Hematopoietic multipotent progenitor cell treated with erythropoietin and hydrocortisone succinate and interleukin-3 and kit ligand, for 6 days (in vitro differentiated cells): ENCODE data around the gene SLC5A4.
"Not testable (repeated sequence)": the region's sequence is repeated elsewhere in the genome, so short reads cannot be mapped to it uniquely, and the experiment has no call there.

ENCODE experiments used
- DNase-seq: peaks from one replicate; pipeline ENCODE4 v3.0.0-alpha.2; 2015

SLC5A4 gene

GRCh38 chr22:32255217-32255616 lies at the start of gene SLC5A4:
Gene SLC5A4, minus strand, starts transcription at chr22:32255347. Its CDS starts 18 bp downstream, at chr22:32255329.
- DNase-seq: no peak

DNA sequence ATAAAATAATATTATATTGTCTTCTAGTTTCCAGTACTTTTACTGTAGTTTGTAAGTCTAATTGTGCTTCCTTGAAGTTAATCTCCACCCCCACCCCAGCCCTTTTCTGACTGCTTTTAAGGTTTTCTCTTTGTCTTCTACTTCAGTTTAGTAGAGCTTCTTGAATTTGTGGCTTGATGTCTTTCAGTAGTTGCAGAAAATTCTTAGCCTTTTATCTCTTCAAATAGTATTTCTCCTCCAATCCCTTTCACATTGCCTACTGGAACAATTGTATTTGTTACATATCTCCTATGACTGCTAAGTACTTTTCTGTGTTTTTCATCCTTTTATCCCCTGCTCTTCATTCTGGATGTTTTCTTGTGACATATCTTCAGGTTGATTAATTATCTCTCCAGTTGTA lies 38.8 kb upstream of the SLC5A4 start:
- not testable (repeated sequence) for DNase-seq

DNA sequence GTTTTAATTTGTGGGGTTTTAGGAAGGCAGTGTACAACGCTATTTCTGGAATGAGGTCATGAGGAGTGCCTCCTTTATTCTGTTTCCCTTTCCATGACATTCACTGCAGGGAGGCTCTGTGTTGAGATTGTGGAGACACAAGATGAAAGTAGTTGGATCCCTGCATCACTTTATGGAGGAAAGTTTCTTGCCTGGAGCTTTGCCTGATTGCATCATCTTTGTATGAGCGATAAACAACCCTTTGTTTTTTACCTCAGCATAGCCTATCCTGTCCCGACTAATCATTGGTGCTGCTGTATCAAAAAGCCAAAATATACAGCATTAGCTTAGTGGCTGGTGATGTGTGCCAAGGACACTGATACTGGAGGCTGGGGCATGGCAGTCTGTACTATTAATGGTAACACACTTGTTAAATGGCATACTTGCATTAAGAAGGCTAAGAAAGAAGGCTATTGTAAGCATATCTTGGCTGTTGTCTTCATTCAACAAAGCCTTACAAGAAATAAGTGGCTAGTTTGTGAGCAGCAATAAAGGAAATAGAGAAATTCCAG lies 31.2 kb upstream of the SLC5A4 start:
- no peak for DNase-seq

- DNase-seq: no peak
Measured at GRCh38 chr22:32281072-32281471, 25.9 kb upstream of the SLC5A4 start.

DNA sequence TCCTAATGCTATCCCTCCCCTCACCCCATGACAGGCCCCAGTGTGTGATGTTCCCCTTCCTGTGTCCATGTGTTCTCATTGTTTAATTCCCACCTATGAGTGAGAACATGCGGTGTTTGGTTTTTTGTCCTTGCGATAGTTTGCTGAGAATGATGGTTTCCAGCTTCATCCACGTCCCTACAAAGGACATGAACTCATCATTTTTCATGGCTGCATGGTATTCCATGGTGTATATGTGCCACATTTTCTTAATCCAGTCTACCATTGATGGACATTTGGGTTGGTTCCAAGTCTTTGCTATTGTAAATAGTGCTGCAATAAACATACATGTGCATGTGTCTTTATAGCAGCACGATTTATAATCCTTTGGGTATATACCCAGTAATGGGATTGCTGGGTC lies 20.2 kb upstream of the SLC5A4 start:
- DNase-seq: not testable (repeated sequence)

- no peak for DNase-seq
Measured at GRCh38 chr22:32271389-32271788, 16.2 kb upstream of the SLC5A4 start.

- no peak for DNase-seq
Measured at GRCh38 chr22:32270641-32271369, 15.7 kb upstream of the SLC5A4 start.

GRCh38 chr22:32269316-32269715 lies 14.2 kb upstream of the SLC5A4 start:
- no peak for DNase-seq

DNA sequence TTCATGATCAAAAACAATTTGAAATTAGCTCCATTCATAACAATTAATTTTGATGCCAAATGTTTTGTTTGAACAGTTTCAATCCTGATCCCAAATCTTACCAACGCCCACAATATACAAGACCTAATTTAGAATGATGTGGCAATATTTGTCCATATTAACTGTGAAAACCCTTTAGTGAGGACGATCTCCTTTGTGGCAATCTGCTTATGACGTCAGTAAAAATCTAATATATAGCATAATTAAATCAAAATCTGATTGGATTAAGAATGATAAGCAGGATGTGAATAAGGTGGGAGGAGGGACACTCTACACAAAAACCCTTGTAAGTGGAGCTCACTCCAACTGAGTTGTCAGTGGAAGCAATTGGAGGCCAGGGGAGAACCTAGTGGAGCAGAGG lies 11.9 kb upstream of the SLC5A4 start:
- no peak for DNase-seq

DNA sequence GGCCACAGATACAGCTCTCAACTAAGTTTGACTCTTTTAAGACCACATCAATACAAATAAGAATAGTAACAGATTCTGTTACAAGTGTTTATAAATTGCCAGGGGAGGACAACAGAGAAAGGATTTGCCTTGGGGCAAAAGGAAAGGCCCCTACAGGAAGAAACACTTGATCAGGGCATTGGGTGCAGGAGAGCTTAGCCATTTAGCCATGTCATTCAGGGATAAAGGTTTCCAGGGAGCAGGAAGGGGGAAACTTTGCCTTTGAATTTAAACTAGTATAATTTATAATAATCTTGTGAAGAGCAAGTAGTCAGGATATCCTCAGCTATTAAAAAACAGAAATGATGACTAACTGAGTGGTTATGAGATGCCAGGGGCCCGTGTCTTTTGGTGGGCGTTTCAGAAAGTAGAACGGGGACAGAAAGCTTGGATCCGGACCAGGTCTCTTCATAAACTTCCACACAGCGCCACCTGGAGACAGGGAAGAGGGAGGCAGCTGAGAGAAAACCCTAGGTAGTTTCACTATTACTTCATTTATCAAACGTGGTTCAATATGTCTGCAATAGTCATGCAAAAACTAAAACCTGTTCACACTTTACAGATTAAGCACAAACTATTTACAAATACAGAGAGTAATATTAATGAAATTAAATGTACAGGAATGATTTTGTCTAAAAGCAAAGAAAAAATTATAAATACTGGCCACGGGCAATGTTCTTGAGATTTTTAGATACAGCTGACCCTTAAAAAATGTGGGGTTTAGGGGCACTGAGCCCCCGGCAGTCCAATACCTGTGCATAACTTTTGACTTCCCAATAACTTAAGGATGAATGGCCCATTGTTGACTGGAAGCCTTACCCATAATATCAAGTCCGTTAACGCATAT lies 11.0 kb upstream of the SLC5A4 start:
- peak; percentile 90 for DNase-seq

DNA sequence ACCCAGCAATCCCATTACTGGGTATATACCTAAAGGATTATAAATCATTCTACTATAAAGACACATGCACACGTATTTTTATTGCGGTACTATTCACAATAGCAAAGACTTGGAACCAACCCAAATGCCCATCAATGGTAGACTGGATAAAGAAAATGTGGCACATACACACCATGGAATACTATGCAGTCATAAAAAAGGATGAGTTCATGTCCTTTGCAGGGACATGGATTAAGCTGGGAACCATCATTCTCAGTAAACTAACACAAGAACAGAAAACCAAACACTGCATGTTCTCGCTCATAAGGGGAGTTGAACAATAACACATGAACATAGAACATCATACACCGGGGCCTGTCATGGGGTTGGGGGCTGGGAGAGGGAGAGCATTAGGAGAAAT lies 8.5 kb upstream of the SLC5A4 start:
- DNase-seq: not testable (repeated sequence)

DNA sequence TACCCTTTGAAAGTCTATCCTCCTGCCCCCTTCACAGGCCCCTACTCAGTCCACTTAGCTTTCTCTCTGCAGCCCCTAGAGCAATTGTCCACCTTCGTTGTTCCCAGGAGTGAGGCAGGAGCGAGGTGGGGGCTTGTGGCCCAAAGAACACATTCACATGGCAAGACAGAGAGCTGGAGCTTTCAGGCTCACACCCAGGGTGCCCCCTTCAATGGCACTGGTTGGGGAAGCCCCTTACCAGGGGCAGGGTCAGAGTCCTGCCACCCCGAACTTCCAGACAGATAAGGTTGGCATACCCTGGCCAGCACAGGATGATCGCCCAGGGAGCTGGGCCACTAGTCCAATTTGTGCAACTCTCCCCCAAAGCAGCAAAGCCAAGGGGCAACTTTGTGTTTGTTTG lies 6.2 kb upstream of the SLC5A4 start:
- no peak for DNase-seq

- no peak for DNase-seq
Measured at GRCh38 chr22:32258791-32259190, 3.6 kb upstream of the SLC5A4 start.

- no peak for DNase-seq
Measured at GRCh38 chr22:32255726-32256125, 579 bp upstream of the SLC5A4 start.

GRCh38 chr22:32249231-32249630 lies 5.9 kb downstream of the SLC5A4 start:
- DNase-seq: no peak

- no peak for DNase-seq
Measured at GRCh38 chr22:32248276-32248675, 6.9 kb downstream of the SLC5A4 start.

GRCh38 chr22:32246166-32246565 lies 9.0 kb downstream of the SLC5A4 start:
- no peak for DNase-seq

DNA sequence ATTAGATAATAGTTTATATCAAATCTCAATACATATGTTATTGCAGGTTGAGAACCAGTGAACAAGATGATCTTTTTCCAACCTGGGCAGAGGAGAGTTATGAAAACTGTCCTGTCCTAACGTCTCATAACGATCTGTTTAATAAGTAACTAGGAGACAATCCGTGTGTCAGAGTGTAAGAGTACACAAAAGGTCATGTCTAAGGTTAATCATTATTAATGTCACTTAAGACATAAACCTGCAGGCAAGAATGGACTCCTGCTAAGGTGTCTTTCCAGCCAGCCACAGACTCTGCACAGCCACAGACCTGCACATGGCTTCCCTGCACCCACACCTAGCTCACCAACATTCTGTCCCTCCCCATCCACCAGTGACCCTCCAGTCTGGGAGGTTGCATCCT lies 10.1 kb downstream of the SLC5A4 start:
- no peak for DNase-seq

DNA sequence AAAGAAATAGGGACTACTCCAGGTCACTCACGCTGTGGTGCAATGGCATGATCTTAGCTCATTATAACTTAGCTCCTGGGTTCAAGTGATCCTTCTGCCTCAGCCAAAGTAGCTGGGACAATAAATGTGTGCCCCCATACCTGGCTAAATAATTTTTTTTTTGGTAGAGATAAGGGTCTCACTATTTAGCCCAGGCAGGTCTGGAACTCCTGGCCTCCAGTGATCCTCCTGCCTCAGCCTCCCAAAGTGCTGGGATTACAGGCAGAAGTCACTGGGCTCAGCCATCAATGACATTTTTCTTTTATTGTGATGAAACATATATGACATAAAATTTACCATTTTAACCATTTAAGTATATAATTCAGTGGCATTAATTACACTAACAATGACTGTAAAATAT lies 10.6 kb downstream of the SLC5A4 start:
- DNase-seq: no peak

DNA sequence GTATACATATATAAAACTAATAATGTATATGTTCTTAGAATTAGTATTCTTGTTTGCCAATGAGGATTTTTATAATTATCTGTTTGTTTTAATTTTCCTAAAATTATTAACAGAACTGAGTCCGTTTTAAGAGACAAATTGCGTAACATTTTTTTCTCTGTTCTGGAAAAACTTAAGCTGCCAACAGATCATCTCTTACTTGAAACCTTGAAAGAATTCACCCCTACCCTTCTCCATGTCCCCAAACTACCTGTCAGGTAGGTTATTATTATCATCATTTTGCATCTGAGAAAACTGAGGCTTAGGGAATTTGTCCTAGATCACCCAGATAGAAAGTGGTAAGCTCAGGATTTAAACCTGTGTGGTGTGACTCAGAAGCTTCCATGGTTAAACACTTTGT lies 14.7 kb downstream of the SLC5A4 start:
- no peak for DNase-seq

- no peak for DNase-seq
Measured at GRCh38 chr22:32237906-32238305, 17.2 kb downstream of the SLC5A4 start.

GRCh38 chr22:32236970-32237369 lies 18.2 kb downstream of the SLC5A4 start:
- no peak for DNase-seq

GRCh38 chr22:32233091-32233490 lies 22.1 kb downstream of the SLC5A4 start:
- DNase-seq: no peak
